ENCODE results near the gene TAF8.
A peak's percentile ranks its signal among the peaks of the same experiment; 100 is the strongest.

TAF8 gene

GRCh38 chr6:42100029-42100901 is 49.9 kb downstream of the TAF8 start:
- in situ Hi-C loops (cut with HindIII; ENCODE audit: low sequenced_read_pairs) = no loop called here
- H3K4me3 ChIP-seq (ENCODE audit: low read depth, low read length) = no peak overlapping the region
- TF ChIP-seq CTCF (IDR thresholded peaks at IDR 0.05; ENCODE audit: low read depth, low read length) = no peak
- DNase-seq (ENCODE audit: low read depth, low spot score) = peak; percentile 56

- in situ Hi-C loops (cut with HindIII; ENCODE audit: low sequenced_read_pairs) = no loop called here
- TF ChIP-seq CTCF (IDR thresholded peaks at IDR 0.05; ENCODE audit: low read depth, low read length) = no peak
- no peak for DNase-seq (ENCODE audit: low read depth, low spot score)
- H3K4me3 ChIP-seq (ENCODE audit: low read depth, low read length) = no peak overlapping the region
These were observed 50.9 kb downstream of the TAF8 start for GRCh38 chr6:42101186-42101657.

GRCh38 chr6:42103216-42103615 is 52.9 kb downstream of the TAF8 start:
- in situ Hi-C loops (cut with HindIII; ENCODE audit: low sequenced_read_pairs) = no loop called here
- DNase-seq (ENCODE audit: low read depth, low spot score) = no peak
- no peak for TF ChIP-seq CTCF (IDR thresholded peaks at IDR 0.05; ENCODE audit: low read depth, low read length)
- H3K4me3 ChIP-seq (ENCODE audit: low read depth, low read length) = no peak overlapping the region

- no peak overlapping the region for H3K4me3 ChIP-seq (ENCODE audit: low read depth, low read length)
- no peak for DNase-seq (ENCODE audit: low read depth, low spot score)
- TF ChIP-seq CTCF (IDR thresholded peaks at IDR 0.05; ENCODE audit: low read depth, low read length) = no peak
- in situ Hi-C loops (cut with HindIII; ENCODE audit: low sequenced_read_pairs) = no loop called here
These were observed 53.4 kb downstream of the TAF8 start for GRCh38 chr6:42103753-42104094.

GRCh38 chr6:42104095-42104803 is 53.9 kb downstream of the TAF8 start:
- H3K4me3 ChIP-seq (ENCODE audit: low read depth, low read length) = no peak overlapping the region
- DNase-seq (ENCODE audit: low read depth, low spot score) = peak; percentile 51
- TF ChIP-seq CTCF (IDR thresholded peaks at IDR 0.05; ENCODE audit: low read depth, low read length) = peak; percentile 76
- in situ Hi-C loops (cut with HindIII; ENCODE audit: low sequenced_read_pairs) = no loop called here

GRCh38 chr6:42104804-42105125 is 54.4 kb downstream of the TAF8 start:
- DNase-seq (ENCODE audit: low read depth, low spot score) = no peak
- in situ Hi-C loops (cut with HindIII; ENCODE audit: low sequenced_read_pairs) = no loop called here
- H3K4me3 ChIP-seq (ENCODE audit: low read depth, low read length) = no peak overlapping the region
- no peak for TF ChIP-seq CTCF (IDR thresholded peaks at IDR 0.05; ENCODE audit: low read depth, low read length)
